Hematopoietic multipotent progenitor cell treated with erythropoietin and hydrocortisone succinate and interleukin-3 and kit ligand, for 15 days (in vitro differentiated cells): ENCODE results near the gene LEAP2.

ENCODE experiments used
- DNase-seq: peaks from one replicate; pipeline ENCODE4 v3.0.0-alpha.2; 2015; ENCODE audit warnings: low spot score

Gene LEAP2

GRCh38 chr5:132877938-132878337 lies 4.5 kb downstream of the LEAP2 start:
- DNase-seq, result peak; percentile 72

- DNase-seq, result peak; percentile 55
These were observed 9.9 kb downstream of the LEAP2 start for GRCh38 chr5:132883261-132883834.

- DNase-seq, result no peak
These were observed 11.1 kb downstream of the LEAP2 start for GRCh38 chr5:132884548-132884947.

- no peak for DNase-seq
These were observed 12.8 kb downstream of the LEAP2 start for GRCh38 chr5:132886064-132886823.

GRCh38 chr5:132887283-132887682 lies 13.8 kb downstream of the LEAP2 start:
- DNase-seq, result no peak

- DNase-seq, result no peak
These were observed 16.0 kb downstream of the LEAP2 start for GRCh38 chr5:132889501-132889900.

GRCh38 chr5:132890817-132891216 lies 17.3 kb downstream of the LEAP2 start:
- DNase-seq, result no peak

- DNase-seq, result no peak
These were observed 22.3 kb downstream of the LEAP2 start for GRCh38 chr5:132895719-132896305.

GRCh38 chr5:132896685-132897084 lies 23.2 kb downstream of the LEAP2 start:
- no peak for DNase-seq

GRCh38 chr5:132898094-132898493 lies 24.6 kb downstream of the LEAP2 start:
- DNase-seq, result no peak

- DNase-seq, result no peak
These were observed 27.6 kb downstream of the LEAP2 start for GRCh38 chr5:132901036-132901435.

GRCh38 chr5:132901730-132902129 lies 28.3 kb downstream of the LEAP2 start:
- DNase-seq, result no peak

- DNase-seq, result no peak
These were observed 32.5 kb downstream of the LEAP2 start for GRCh38 chr5:132905938-132906337.

GRCh38 chr5:132907161-132907560 lies 33.7 kb downstream of the LEAP2 start:
- DNase-seq, result no peak

GRCh38 chr5:132909702-132910101 lies 36.2 kb downstream of the LEAP2 start:
- no peak for DNase-seq

- DNase-seq, result no peak
These were observed 42.2 kb downstream of the LEAP2 start for GRCh38 chr5:132915681-132916080.

GRCh38 chr5:132916086-132916485 lies 42.6 kb downstream of the LEAP2 start:
- DNase-seq, result no peak
